SKM-1 (cell line): ENCODE data around the gene KLHL29.
"Not testable (repeated sequence)": the region's sequence is repeated elsewhere in the genome, so short reads cannot be mapped to it uniquely, and the experiment has no call there.

Experiments
- DNase-seq: peaks from one replicate; lab custom pipeline; 2025; ENCODE audit not compliant: unreplicated experiment; lab: John Stamatoyannopoulos, UW

Gene KLHL29

DNA sequence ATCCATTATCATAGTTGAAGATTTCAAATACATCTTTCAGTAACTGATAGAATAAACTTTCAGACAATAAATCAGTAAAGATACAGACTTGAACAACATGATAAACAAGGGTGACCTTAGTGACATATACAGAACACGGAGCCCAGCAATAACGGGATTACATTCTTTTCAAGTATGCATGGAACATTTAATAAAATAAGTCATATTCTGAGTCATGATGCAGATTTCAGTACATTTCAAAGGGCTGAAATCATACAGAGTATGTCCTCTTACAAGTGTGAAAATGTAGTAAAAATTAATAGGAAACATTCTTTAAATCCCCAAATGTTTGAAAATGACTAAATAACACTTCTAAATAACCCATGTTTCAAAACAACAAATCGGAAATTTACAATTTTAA lies 17.2 kb upstream of the KLHL29 start:
- no peak for DNase-seq

DNA sequence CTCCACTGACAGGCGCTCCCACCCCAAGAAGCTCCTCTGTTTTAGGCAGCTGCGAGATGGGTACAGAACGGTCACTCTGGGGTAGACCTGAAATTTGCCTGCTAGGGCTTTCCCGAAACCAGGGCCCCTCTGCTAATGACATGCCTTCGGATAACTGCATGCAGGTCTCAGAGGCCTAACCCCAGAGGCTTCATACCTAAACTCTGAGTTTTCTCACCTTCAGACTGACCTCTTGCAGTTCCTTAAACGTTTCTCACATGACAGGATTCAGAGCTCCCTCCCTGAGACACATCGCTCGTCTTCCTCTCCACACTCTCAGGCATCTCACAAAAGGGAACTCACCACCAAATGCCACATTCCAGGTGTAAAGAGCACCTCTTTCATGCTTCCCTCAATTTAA lies 11.3 kb upstream of the KLHL29 start:
- no peak for DNase-seq

DNA sequence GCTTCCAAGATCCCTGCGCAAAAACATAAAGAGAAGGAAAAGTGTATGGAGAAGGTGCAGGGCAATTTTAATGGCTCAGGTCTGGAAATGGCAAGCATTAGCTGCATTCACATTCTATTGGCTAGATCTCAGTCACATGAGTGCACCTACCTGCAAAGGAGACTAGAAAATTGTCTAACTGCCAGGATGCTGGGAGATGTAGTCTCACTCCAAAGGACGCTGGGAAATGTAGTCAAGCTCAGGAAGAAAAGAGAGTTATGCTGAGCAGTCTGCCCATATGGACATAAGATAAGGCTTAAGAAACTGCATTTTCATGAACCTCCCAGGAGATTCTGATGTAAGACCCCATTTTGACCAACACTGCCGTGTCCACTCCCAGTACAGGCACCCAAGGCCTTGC lies 9.5 kb upstream of the KLHL29 start:
- DNase-seq = no peak

DNA sequence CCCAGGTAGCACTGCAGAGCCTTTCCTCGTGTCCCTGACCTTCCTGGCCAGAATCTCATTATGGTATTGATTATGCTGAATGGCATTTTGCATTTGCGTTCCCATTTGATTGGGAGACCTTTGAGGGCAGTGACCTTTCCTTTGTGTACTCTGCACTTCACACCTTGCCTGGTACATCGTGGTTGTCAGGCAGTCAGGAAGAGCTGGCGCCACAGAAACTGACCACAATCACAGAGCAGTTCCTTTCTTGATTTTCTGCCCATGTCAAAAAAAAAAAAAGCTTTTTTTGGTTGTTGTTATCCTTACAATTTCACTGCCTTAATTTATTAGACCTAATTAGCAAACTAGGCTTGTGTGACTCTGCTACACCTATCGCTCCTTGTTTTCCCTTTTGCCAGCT lies 8.9 kb upstream of the KLHL29 start:
- DNase-seq = no peak

DNA sequence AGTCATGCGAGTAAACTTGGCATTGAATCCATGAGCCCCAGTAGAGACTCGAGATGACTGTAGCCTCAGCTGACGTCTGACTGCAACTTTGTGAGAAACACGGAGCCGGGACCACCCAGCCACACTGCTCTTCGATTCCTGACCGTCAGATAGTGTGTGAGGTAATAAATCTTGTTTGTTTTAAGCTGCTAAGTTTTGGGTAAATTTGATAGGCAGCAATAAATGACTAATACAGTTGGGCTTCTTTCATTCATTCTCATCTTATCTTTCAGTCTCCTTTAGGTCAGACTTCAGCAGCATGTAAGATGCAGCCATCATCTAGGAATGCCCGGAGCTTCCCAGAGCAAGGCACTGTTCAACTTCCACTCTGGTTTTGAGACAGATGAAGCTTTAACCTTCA lies 8.0 kb upstream of the KLHL29 start:
- no peak for DNase-seq

DNA sequence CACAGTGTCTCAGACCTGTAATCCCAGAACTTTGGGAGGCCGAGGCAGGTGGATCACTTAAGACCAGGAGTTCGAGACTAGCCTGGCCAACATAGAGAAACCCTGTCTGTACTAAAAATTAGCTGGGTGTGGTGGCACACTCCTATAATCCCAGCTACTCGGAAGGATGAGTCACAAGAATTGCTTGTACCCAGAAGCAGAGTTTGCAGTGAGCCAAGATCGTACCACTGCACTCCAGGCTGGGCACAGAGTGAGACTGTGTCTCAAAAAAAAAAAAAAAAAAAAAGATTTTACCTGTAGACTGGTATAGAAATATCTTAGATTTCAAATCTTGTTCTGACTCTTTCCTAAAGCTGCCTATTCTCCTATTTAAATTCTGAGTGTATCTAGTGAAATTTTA lies 7.2 kb upstream of the KLHL29 start:
- DNase-seq = no peak

DNA sequence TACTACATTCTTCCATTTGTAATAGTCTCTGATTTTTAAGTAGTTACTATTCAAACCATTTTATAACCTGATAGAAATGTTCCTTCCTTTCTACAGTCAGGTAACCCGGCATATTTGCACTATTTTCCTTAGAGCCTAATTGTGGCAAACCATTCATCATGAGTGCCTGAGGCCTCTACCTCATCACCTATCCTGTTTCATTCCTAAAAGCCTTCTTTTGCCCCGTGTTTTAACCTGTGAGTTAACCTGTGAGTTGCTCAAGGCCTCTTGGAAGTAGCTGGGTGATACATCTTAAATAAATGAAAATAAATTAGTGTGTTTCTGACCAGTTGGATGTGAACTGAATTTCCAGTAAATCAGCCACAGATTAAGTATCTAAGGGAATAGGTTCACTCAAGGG lies 6.5 kb upstream of the KLHL29 start:
- DNase-seq = no peak

DNA sequence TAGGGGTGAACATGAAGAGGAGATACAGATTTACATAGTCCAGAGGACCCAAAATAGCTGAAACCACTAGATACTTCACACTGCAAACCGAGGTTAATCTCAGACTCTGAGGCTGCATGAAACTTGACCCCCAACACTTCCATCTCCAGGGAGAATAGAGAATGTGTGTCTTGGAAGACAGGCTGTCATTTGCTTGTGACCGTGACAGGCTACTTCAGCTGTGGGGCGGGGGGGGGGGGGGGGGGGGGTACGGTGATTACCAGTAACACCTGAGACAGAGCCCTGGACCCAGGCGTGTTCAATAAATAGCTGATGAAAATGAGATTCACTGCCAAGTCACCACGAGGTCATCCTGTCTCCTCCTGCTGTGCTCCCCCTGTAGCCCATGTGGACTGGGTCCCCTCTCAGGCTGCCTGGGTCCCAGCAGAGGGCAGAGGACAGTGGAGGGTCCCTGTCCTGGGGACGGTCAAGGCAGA lies 5.7 kb upstream of the KLHL29 start:
- no peak for DNase-seq

DNA sequence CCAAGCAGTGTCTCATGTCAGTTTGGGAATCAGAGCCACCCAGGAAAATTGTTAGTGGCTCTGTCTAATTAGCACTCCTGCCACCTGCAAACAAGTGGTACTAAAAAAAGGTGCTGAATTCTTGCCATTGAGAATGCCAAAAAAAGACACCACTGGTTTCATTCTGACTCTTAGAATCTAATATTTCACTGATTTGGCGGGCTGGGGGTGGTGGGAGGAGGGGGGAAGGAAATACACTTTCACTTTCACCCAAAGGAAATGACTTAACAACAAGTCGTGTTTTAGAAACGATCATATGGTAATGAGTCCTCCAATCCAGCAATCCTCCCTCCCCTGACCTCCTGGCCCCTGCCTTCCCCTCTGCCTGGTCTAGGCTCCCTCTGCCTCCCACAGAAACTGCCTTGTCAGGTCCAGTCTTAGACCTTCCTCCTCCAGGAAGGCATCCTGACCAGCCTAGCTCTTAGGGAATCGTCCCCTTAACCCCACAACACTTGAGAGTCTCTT lies 4.4 kb upstream of the KLHL29 start:
- no peak for DNase-seq

DNA sequence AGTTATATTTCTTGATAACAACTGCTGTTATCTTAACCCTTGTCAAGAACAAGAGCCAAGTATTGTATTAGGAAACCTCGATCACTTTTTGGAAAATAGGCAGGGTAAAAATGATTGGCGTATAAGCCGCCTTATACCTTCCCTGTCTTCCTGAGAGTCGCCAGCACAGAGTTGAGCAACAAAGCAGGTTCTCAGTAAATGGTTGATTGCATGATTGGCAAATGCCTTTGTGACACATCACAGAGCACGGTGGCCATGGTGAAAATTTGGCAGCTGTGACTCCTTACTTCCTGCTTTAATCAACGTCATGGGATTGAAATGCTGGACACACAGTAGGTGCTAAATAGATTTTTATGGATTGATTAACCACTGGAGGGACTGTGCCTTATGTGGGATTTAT lies 3.9 kb upstream of the KLHL29 start:
- DNase-seq = no peak

DNA sequence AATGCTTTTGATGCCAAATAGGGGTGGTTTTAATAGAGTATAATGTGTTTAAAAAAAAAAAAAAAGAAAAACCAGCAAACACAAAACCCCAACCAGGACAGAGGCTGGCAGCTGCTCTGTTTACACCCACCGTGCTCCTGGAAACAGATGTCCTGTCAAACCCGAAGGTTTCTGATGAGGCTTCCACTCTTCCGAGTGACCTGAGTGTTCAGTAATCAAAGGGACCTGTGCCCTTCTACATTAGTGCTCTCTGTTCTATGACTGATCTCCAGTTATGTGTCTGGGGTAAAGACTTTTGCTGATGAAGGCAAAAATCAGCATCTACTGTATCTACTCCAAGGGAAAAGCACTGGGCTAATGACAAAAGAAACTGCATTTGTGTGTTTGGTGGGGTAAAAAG lies 3.5 kb upstream of the KLHL29 start:
- no peak for DNase-seq

DNA sequence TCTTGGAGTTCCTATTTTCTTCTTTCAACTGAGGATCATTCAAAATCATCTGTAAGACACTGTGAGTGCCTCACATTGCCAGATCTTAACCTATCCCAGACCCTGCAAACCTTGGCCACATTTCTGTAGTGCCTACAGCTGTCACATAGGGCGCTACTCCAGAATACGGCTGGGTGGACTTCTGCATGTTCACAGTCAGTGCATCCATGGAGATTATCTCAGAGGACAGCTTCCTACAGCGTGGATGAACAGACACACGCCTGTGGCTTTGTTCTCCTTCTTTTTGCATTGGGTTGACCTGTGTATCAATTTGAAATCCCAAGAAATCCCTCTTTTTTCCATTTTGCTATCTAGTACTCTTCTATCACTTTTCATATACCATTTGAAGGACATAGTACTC lies 1.9 kb upstream of the KLHL29 start:
- no peak for DNase-seq

DNA sequence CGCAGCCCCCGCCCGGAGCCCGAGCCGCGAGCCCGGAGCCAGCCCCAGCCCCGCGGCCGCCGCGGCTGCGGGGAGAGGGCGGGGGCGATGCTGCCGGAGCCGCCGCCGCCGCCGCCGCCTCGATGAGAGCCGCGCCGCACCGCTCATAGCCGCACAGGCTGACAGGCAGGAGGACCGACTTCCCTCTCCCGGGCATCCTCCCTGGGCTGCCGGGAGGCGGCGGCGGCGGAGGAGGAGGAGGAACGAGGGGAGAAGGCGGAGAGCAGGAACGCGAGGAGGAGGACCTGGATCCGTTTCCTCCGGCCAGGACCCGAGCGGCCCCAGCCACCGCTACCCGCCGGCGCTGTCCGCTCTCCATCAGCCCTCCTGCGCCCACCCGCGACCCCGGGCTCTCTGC lies 370 bp downstream of the KLHL29 start:
- DNase-seq = no peak

DNA sequence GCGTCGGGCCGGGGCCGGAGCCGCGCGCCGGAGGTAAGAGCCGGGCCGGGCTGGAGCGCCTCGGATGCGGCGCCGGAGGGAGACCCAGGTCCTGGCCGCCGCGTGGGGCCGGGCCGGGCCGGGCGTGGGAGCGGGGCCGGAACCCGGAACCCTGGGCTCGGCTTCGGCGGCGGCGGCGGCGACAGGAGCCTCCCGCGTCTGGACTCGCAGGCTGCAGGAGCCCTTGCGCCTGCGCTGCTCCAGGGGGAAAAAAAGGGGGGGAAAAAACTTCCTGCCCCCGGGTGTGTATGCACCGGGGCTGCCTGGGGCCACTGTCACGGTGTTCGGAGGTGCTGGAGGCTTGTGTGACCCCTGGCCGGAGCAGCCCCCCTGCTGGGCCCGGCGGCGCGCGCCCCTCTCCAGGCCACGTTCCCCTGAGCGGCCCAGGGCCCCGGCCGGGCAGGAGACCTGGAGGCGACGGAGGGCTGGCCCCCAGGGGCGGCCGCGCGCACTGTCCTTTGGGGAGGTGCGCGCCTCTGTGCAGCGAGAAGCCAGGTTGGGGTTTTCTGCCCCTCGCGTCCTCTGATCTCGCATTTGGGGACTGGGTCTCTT lies 864 bp downstream of the KLHL29 start:
- no peak for DNase-seq

DNA sequence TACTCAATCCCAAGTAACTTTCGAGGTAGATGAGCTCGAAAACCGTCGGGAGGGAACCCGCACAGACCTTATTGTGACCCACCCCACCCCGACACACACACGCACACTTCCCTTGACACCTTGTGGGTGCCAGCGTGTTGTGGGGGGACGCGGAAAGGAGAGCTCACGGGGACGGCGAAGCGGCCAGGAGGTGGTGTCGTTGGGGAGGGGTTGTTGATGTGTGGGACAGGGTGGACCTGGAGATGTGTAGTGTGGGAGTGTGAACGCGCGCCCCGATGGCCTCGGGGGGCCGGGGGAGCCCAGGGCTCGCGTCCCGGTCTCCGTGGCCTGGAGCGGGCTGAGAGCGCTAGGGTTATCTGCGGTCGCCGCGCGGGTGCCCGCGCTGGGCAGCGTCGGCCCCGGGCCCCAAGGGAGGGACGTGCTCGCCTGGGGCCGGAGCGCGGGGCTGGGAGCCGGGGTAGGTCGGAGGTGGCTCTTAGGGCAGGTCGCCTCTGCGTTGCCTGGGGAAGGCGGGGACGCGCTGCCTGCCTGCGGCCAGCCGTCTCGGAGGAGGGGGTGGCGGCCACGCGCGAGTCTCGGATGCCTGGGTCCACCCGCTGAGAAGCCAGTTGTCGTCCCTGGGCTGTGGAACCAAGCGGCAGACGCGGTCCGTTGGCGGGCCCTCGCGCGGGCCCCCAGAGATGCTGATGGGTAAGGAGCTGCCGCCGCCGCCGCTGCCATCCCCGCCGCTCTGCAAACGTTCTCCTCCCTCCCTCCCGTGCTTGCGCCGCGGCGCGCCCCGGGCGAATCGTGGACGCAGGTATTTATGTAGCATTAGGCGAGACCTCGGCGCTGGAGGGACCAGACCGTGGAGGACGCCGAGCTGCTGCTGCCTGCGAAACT lies 1.6 kb downstream of the KLHL29 start:
- no peak for DNase-seq

DNA sequence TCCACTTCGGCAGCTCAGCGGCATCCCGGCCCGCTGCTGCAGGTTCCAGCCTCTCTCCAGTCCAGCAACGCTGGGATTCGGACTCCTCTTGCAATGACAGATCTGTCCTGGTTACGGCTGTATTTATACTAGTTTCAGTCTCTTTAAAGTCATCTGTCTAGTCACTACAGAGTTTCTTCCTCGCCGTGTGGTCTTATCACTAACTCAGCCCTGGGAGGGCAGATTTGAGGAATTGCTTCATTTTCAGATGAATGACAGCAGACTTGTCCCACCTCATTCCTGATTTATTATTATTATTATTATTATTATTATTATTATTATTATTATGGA lies 2.2 kb downstream of the KLHL29 start:
- DNase-seq = no peak

DNA sequence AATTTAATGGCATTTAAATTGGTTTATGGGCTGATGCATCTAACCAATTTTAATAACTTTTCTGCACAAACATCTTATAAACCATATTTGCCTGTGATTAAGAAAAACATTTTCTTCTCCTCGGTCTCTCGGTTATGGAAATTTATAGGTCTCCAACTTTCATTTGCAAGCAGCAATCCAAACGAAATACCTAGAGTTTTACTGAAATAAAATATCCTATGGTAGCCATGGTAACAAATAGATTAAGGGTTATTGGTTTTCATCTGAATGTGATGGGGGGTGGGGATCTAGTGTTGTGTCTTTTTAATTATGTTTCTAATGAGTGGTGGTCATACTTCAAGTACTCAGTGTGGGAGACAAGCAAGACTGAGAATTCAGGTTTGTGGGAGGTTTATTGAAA lies 2.9 kb downstream of the KLHL29 start:
- DNase-seq = no peak

DNA sequence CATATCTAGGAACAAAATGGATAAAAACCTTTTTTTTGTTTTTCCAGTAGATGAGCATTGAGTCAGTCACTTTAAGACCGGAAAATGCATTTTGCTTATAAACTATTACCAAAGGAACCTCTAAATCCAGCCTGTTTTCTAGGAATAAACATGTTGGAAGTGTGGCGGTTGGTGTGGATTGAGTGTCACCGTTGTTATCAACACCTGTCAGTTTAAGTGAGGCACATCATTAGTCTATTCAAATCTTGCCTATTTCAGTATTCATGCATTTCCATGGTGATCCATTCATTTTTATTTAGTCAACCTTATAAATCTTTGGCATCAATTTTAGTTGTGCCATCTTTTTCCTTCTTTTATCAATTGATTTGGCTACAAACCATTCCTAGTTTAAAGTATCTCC lies 3.3 kb downstream of the KLHL29 start:
- no peak for DNase-seq

DNA sequence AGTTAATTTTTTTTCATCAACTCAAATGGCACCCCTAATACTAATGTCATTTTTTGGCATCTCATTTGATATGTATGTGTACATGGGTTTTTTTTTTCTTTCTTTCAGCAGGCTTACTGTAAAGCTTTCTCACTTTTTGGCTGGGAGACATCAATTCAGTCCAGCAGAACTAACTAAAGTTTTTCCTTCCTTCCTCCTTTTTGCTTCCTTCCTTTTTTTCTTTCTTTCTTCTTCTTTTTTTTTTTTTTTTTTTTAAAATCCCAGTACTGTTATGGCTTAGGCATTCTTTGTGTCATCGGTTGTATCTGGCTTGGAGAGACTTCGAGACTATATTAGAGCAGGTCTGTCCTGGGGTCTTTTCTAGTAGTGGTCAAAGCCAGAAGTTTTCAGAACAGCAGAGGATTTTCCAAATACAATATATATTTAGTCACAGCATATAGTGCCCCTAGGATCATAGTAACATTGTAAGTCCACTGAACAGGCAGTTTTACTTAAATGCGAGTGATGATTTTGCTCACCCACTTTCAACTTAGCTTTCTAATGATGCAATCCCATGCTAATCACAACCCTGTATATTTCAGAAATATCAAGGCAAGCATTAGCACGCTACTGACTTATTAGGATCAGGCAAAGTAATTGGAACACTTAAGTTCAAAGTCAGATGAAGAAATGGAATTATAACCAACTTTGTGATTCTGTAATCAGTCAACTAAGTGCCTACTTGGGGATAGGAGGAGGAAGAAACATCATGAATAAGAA lies 4.0 kb downstream of the KLHL29 start:
- DNase-seq = no peak

DNA sequence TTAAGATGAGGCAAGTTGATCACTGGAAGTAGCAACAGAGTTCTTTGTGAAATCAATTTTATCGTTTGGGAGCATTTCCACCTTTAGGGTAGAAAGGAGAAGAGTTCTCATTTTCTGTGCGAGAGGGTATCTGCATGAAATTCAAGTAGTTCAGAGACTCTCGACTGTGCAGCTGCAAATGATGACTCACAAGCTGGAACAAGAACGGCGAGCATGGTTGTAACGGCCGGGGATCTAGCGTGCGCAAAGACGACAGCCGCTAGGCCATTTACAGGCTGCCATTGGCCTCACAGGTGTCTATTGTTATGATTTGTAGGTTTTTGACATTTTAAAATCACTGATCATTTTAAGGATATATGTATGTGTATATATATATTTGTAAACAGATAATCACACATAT lies 5.2 kb downstream of the KLHL29 start:
- no peak for DNase-seq

DNA sequence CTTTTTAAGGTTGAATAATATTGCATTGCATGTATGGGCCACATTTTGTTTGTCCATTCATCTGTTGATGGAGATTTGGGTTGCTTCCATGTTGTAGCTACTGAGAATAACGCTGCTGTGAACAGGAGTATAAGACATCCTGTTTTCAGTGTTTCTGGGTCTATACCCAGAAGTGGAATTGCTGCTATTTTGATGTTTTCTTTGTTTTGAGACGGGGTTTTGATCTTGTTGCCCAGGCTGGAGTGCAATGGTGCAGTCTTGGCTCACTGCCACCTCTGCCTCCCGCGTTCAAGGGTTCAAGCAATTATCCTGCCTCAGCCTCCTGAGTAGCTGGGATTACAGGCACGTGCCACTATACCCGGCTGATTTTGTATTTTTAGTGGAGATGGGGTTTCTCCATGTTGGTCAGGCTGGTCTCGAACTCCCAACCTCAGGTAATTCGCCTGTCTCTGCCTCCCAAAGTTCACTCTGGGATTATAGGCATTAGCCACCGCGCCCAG lies 6.3 kb downstream of the KLHL29 start:
- not testable (repeated sequence) for DNase-seq

DNA sequence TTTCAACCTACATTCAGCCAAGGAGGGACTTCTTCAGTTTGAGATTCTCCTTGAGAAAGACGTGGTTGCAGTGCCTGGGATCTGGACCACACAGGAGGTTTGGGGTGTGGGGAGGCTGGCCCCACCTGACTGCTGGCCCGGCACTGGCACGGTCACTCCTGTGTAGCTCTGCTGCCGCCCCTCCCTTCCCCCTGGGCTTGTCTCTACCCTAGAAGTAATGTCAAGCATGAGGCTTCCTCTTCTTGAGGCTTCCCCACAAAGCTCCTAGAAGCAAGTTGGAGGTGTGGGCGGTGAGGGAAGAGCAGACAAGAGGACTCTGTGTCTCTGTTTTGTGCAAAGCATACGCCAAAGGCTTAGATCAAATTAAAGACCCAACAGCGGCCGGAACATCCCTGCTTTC lies 8.7 kb downstream of the KLHL29 start:
- DNase-seq = no peak
